IPS-18c (cell line): ENCODE results near the gene PRDX5.
A peak's percentile ranks its signal among the peaks of the same experiment; 100 is the strongest.
"Not testable (repeated sequence)": the region's sequence is repeated elsewhere in the genome, so short reads cannot be mapped to it uniquely, and the experiment has no call there.

Source experiments
- H3K4me3 ChIP-seq: 2 replicates; pipeline ENCODE4 v1.7.0; 2013; ENCODE audit warnings: low read depth, mild to moderate bottlenecking, low read length, moderate library complexity; ENCODE audit not compliant: insufficient read depth
- H3K9me3 ChIP-seq: one replicate; pipeline ENCODE4 v1.6.1; 2013; ENCODE audit warnings: mild to moderate bottlenecking, low read length, moderate library complexity; ENCODE audit not compliant: control insufficient read depth, insufficient read depth

PRDX5 gene

DNA sequence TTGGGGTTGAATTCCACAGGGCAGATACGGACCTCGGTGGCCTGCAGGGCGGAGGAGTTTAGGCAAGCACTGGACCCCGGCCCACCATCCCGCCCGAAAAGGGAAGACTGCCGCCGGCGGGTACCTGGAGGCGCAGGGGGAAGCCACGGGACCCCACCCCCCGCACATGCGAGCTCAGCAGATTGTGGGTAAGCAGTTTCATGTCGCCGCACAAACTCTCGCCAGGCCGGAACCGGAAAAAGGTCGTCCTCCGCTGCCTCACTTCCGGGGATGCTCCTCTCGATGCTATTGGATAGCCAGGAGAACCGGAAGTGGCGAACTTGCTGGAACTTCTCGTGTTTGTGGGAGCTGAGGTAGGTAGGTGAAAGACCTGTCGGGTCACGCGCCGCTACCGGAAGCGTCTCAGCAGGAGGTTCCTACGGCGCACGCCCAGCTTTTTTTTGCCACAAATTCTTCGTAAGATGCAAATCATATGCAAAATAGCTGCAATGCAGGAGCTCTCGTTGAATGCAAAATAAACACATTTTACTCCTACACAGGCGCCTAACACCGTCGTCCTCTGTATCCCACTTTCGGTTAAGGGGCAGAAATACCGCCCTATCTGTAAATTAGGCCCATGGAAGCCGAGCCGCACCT, 478 bp upstream of the PRDX5 start, which contains the start of gene TRMT112:
Gene TRMT112 (minus strand): TSS at position 235 of the 636 bp plus-strand sequence. CDS start 33 bp downstream, at position 202.
- no peaks in the 10 kb centered on the region for H3K9me3 ChIP-seq

DNA sequence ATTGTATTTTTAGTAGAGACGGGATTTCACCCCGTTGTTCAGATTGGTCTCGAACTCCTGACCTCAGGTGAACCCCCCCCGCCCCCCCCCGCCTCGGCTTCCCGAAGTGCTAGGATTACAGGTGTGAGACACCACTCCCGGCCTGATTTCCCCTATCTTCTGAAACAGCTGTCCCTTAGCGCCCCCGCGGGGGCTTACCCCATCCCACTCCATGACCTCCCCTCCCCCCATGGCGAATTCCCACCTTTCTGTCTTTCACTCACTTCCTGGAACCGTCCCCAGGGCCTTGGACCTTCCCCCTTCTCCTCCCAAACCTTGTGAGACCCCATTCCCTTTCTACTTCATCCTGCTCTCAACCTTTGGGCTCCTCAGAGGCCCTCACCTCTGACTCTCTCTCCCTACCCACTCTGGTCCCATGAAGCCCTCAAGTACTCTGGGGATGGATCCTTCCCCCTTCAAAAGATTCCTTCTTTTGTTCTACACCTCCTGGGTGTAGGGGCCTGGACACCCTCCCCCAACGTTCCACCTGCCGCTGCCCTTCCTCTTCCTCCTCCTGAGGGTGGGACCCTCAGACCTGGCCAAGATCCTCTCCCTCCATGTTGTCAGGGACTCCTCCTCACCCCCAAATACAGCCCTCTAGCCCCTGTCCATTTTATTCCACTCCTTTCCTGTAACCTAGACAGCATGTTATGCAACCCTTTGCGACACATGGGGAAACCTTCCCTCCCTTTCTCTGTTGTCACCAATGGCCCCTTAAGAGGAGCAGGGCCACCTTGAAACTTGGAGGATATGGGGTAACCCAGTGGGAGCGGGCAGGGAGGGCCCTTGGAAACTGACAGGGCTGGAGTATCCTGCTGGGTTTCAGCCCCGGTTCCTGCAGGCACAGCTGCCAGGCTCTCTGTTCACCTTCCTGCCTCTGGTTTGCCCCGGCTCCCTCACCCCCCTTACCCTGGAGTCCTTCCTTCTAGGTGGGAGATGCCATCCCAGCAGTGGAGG, 1.1 kb downstream of the PRDX5 start:
- peak overlapping the region; percentile 95 for H3K4me3 ChIP-seq
- H3K9me3 ChIP-seq, result no peaks in the 10 kb centered on the region

More for the DNA sequence above, 478 bp upstream of the PRDX5 start, which contains the start of gene TRMT112:
- H3K4me3 ChIP-seq, result peak within 1 kb of the TSS; percentile 95

DNA sequence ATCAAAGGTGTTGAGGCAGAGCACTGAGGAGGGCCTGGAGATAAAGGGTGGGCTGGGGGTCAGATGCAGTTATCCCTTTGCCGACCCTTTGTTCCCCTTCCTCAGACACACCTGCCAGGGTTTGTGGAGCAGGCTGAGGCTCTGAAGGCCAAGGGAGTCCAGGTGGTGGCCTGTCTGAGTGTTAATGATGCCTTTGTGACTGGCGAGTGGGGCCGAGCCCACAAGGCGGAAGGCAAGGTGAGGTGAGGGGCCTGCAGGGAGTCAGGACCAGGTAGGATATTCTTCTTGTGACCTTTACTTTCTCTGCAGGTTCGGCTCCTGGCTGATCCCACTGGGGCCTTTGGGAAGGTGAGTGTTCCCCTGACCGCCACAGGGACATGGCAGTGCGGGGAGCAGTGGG, 2.6 kb downstream of the PRDX5 start:
- H3K9me3 ChIP-seq, result no peaks in the 10 kb centered on the region
- no peak overlapping the region; the same call in 1 of the 2 replicates for H3K4me3 ChIP-seq

DNA sequence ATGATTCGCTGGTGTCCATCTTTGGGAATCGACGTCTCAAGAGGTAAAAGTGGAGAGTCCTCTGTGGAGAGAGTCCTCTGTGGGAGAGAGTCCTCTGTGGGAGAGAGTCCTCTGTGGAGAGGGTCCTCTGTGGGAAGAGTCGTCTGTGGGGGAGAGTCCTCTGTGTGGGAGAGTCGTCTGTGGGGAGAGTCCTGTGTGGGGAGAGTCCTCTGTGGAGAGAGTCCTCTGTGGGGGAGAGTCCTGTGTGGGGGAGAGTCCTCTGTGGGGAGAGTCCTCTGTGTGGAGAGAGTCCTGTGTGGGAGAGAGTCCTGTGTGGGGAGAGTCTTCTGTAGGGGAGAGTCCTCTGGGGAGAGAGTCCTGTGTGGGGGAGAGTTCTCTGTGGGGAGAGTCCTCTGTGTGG, 3.1 kb downstream of the PRDX5 start:
- Histone ChIP-seq H3K9me3 (no peaks in the 10 kb centered on the region), H3K4me3 (no peak overlapping the region)

DNA sequence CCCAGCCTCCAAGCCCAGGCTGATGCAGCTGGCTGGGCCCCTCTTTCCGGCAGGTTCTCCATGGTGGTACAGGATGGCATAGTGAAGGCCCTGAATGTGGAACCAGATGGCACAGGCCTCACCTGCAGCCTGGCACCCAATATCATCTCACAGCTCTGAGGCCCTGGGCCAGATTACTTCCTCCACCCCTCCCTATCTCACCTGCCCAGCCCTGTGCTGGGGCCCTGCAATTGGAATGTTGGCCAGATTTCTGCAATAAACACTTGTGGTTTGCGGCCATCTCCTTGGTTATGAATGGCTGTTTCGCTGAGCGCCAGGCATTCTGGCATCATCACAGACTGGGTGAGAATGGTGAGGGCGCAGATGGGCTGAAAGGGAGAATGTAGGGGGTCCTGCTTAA, 3.6 kb downstream of the PRDX5 start:
- H3K4me3 ChIP-seq, result no peak overlapping the region
- H3K9me3 ChIP-seq, result no peaks in the 10 kb centered on the region

DNA sequence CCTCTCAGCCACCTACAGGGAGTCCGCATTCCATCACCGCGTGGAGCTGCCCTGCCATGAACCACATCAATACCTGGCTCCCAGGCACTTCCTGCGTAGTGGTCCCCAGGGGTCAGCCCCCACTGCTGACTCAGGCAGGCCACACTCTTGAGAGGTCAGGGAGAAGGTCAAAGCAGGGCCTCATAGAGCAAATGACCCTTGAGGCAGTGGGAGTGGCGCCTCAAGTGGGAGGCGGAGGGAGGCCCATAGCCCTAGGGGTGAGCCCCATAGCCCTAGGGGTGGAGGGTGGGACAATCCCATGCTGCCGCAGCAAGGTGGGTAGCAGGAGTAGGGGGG, 5.0 kb downstream of the PRDX5 start:
- no peaks in the 10 kb centered on the region for H3K9me3 ChIP-seq
- no peak overlapping the region for H3K4me3 ChIP-seq

DNA sequence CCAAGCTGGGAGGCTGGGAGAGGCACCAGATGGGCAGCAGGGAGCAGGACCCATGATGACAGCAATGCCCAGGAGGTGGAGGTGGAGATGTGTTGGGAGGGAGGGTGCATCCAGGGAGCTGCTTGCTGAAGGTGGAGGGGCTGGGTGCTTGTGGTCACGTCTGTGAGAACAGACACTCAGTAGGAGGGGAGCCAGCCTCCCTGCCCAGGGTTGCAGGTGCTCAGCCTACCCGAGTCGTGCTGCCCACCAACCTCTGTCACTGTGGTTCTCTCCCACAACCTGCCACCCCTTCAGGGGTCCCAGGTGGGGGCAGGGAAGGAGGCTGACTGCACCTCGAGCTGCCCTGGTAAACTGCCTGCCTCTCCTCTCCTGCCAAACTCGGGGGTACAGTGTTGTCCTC, 5.5 kb downstream of the PRDX5 start:
- no peaks in the 10 kb centered on the region for H3K9me3 ChIP-seq

DNA sequence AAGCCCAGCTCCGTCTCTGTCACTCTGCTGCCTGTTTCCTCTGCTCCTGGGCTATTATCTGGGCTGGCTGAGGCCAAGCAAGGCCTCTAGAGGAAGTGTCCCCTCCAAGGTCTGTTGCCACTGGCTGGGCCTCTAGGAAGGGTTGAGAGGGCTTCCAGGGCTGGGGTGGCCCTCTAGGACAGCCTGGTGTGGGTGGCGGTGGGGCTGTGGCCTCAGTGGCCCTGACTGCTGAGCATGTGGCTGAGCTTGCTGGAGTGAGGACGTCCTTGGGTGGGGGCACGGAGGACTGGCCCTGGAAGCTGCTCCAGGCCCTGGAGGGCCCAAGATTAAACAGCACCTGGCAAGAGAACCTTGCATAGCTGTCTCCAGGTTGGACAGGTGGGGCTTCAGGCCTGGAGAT, 6.1 kb downstream of the PRDX5 start:
- not testable (repeated sequence) for H3K9me3 ChIP-seq, H3K4me3 ChIP-seq

More for the DNA sequence above, 5.5 kb downstream of the PRDX5 start:
- no peak overlapping the region for H3K4me3 ChIP-seq

DNA sequence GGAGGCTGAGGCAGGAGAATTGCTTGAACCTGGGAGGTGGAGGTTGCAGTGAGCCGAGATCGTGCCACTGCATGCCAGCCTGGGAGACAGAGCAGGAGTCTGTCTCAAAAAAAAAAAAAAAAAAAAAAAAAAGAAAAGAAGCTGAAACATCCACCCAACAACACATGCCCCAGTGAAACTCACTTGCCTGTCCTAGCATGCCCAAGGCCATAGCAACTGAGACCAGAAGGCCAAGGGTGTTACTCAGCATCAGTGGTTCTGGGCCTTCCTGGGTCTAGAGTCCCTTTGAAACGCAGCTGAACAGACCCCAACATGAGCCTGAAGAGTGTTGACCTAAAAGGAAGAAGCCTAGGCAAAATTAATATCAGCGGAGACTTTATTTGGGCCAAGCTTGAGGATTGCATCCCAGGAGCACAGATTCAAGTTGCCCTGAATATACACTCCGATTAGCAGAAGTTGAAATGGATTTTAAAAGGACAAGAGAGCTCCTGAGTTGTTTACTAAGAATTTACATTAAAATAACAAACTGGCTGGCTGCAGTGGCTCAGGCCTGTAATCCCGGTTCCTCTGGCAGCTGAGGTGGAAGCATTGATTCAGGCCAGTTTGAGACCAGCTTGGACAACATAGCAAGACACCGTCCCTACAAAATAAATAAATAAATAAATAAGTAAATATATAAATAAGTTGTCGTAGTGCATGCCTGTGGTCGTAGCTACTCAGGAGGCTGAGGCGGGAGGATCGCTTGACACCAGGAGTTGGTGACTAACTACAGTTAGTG, 7.0 kb downstream of the PRDX5 start:
- no peak overlapping the region for H3K4me3 ChIP-seq

DNA sequence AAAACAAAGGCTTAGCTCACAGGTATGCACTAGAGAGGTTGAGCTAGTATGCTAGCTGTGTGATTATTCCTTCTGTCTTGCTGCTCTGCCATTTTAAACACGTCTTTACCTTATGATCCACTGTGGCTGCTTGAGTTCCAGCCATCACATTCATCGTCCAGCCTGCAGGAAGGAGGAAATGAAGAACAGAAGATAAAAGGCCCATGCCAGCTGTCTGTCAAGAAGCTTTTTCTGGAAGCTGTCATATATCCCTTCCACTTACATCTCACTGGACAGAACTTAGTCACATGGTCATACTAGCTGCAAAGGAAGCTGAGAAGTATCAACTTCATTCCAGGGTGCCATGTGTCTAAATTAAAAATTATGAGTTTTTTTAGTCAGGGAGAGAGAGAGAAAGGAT, 9.5 kb downstream of the PRDX5 start:
- Histone ChIP-seq H3K4me3 (no peak overlapping the region), H3K9me3 (no peaks in the 10 kb centered on the region)

More for the DNA sequence above, 7.0 kb downstream of the PRDX5 start:
- no peaks in the 10 kb centered on the region for H3K9me3 ChIP-seq

DNA sequence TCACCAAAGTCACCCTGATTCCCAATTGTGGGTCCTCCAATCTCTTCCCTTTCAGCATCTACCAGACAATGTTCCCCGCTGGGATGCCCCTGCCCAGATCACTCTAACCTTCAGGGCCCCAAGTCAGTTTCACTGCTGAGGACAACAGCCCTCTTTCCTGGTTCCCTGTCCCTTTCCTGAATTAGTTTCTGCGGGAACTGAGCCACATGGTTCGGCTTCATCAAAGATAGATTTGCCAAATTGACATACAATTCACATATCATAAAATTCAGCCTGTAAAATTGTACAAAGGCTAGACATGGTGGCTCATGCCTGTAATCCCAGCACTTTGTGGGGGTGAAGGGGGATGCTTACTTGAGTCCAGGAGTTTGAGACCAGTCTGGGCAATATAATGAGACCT, 10.1 kb downstream of the PRDX5 start:
- no peak overlapping the region for H3K4me3 ChIP-seq
- no peaks in the 10 kb centered on the region for H3K9me3 ChIP-seq

DNA sequence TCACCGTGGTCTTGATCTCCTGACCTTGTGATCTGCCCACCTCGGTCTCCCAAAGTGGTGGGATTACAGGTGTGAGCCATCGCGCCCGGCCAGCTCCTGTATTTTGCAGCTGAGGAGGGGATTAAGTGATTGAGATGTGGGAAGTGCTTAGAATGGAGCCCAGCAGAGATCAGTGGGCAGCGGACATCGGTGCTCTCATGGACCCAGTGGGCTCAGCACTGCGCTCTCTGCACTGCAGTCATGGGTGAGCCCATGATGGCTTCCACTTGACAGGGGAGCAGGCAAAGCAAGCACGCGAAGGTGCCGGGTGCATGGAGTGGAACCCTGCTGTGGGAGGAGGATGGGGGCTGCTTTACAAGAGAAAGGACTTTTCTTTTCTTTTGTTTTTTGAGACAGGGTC, 13.0 kb downstream of the PRDX5 start:
- Histone ChIP-seq H3K4me3 (no peak overlapping the region), H3K9me3 (no peaks in the 10 kb centered on the region)

DNA sequence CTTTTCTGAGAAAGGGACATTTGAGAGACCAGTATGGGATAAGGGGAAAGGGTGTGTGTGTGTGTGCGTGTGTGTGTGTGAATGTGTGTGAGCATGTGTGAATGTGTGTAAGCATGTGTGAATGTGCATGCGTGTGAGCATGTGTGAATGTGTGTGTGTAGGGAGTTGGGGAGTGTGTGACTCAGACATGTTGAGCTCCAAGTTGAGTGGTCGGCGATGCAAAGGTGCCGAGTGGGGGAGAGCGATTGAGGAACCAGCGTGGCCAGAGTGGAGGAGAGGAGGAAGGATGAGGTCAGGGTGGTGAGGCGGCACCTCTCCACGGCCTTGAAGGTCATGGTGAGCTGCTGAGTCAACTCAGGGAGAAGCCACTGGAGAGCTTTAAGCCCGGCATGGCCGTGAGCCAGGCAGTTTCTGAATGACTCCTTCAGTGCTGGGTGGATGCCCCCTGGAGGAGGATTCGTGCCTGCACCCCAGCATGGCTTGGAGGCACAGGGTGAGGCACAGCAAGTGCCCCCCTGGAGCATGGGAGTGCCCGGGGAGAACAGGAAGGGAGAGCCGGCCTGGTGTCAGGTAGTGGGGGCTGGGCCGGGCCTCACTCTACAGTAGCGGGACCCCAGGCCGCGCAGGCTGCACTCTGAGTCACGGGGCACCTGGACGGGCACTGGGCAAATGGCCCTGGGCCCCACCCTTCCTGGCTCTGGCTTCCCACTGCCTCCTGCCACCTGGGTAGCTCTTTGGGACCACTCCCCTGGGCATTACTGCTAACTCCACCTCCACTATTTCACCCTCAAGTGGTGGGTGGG, 13.8 kb downstream of the PRDX5 start:
- no peaks in the 10 kb centered on the region for H3K9me3 ChIP-seq
- no peak overlapping the region for H3K4me3 ChIP-seq

DNA sequence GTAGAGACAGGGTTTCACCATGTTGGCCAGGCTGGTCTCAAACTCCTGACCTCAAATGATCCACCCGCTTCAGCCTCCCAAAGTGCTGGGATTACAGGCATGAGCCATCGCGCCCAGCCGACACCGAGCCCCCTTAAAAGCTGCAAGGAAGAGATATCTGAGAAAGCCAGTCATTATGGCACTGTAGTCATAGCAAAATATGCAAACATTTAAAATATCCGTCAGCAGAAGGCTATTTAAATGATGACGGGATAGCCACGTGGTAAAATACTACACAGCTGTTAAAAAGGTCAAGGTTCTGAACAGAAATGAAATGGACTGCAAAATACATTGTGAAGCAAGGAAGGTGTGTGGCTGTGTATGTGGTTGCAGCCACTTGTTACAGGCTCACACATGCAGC, 15.6 kb downstream of the PRDX5 start:
- H3K4me3 ChIP-seq, result no peak overlapping the region
- no peaks in the 10 kb centered on the region for H3K9me3 ChIP-seq

DNA sequence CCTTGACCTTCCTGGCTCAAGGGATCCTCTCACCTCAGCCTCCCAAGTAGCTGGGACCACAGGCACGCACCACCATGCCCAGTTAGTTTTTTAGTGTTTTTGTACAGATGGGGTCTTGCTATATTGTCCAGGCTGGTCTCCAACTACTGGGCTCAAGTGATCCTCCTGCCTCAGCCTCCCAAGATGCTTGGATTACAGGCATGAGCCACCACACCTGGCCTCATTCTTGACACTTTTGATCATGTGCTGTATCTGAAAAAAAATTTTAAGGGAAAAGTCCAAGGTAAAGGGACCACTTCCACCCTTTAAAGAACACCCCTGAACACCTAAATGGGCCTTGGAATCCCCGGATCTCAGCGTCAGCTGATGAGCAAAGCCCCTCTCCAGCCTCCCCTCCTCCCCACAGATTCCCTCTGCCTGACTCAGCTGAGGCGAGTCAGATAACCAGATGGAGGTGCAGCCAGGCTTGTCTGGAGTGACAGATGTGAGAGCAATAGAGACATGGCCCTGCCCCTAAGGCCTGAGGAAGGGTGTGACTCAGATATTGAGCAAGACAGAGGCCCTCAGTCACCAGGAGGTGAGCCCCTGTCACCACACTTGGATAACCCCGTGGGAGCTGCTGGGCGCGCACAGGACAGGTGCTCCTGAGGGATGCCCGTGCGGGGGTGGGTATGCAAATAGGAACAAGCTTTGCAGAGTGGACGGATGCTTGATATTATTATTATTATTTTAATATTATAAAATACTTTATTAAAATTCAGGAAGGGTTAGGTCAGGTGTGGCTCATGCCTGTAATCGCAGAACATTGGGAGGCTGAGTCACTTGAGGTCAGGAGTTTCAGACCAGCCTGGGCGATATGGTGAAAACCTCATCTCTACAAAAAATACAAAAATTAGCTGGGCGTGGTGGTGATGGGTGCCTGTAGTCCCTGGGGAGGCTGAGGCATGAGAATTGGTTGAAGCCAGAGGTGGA, 17.1 kb downstream of the PRDX5 start:
- Histone ChIP-seq H3K4me3 (no peak overlapping the region), H3K9me3 (no peaks in the 10 kb centered on the region)
